PC-9 (cell line): Measurements from ENCODE around the gene PCDHGB3.

Experiments
- EZH2 ChIP-seq: fragments of 200-600 bp; sonication (generic); IDR thresholded peaks from 2 replicates; pipeline ENCODE4 v1.8.0; 2017; ENCODE audit warnings: antibody characterized with exemption, low read depth
- TF ChIP-seq, protein P1 (sequence below): fragments of 200-600 bp; sonication (generic); conservative IDR thresholded peaks from 2 replicates; pipeline ENCODE4 v1.6.1; 2017; ENCODE audit warnings: mixed run types, antibody characterized with exemption, mild to moderate bottlenecking, moderate library complexity

DNA sequence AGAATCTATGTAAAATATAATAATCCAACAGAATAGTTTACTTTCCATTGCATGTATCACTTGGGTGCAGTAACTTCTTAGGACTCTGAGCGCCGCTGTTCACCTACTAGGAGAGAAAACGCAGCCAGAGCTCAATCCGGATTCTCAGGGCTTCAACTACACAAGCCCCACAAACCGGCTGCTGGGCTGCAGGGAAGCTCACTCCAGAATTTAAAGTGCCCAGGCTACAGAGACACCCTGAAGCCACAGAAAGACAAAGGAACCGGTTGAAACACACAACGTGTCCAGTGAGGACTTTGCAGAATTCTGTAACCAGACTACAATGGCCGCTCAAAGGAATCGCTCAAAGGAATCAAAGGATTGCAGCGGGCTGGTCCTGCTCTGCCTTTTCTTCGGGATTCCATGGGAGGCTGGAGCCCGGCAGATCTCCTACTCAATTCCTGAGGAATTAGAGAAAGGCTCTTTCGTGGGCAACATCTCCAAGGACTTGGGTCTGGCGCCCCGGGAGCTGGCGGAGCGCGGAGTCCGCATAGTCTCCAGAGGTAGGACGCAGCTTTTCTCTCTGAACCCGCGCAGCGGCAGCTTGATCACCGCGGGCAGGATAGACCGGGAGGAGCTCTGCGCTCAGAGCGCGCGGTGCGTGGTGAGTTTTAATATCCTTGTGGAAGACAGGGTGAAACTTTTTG lies 43.0 kb downstream of the PCDHGB3 start, which contains the start of gene PCDHGA10:
- TF ChIP-seq, protein P1, sequence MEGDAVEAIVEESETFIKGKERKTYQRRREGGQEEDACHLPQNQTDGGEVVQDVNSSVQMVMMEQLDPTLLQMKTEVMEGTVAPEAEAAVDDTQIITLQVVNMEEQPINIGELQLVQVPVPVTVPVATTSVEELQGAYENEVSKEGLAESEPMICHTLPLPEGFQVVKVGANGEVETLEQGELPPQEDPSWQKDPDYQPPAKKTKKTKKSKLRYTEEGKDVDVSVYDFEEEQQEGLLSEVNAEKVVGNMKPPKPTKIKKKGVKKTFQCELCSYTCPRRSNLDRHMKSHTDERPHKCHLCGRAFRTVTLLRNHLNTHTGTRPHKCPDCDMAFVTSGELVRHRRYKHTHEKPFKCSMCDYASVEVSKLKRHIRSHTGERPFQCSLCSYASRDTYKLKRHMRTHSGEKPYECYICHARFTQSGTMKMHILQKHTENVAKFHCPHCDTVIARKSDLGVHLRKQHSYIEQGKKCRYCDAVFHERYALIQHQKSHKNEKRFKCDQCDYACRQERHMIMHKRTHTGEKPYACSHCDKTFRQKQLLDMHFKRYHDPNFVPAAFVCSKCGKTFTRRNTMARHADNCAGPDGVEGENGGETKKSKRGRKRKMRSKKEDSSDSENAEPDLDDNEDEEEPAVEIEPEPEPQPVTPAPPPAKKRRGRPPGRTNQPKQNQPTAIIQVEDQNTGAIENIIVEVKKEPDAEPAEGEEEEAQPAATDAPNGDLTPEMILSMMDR = peak; percentile 86
- no peak for TF ChIP-seq EZH2
